ENCODE measurements around the gene AGAP1.

Gene AGAP1

GRCh38 chr2:235489897-235490296 is 3.9 kb upstream of the AGAP1 start:
- DNase-seq (ENCODE audit: low read depth in 2 of 2), result no peak

GRCh38 chr2:235492850-235493344 is 946 bp upstream of the AGAP1 start:
- DNase-seq (ENCODE audit: low read depth in 2 of 2), result no peak

GRCh38 chr2:235493402-235493774 is 455 bp upstream of the AGAP1 start:
- DNase-seq (ENCODE audit: low read depth in 2 of 2), result no peak

- DNase-seq (ENCODE audit: low read depth in 2 of 2), result no peak
These were observed 1.0 kb downstream of the AGAP1 start for GRCh38 chr2:235494716-235495372.

GRCh38 chr2:235495373-235496238 is 1.8 kb downstream of the AGAP1 start:
- DNase-seq (ENCODE audit: low read depth in 2 of 2), result no peak

GRCh38 chr2:235496239-235496621 is 2.4 kb downstream of the AGAP1 start:
- no peak for DNase-seq (ENCODE audit: low read depth in 2 of 2)

- DNase-seq (ENCODE audit: low read depth in 2 of 2), result no peak
These were observed 3.3 kb downstream of the AGAP1 start for GRCh38 chr2:235497096-235497495.

GRCh38 chr2:235498541-235498940 is 4.7 kb downstream of the AGAP1 start:
- DNase-seq (ENCODE audit: low read depth in 2 of 2), result no peak

GRCh38 chr2:235498946-235499812 is 5.3 kb downstream of the AGAP1 start:
- no peak for DNase-seq (ENCODE audit: low read depth in 2 of 2)

- DNase-seq (ENCODE audit: low read depth in 2 of 2), result no peak
These were observed 6.4 kb downstream of the AGAP1 start for GRCh38 chr2:235500110-235500760.

- DNase-seq (ENCODE audit: low read depth in 2 of 2), result no peak
These were observed 7.2 kb downstream of the AGAP1 start for GRCh38 chr2:235500761-235501672.

- no peak for DNase-seq (ENCODE audit: low read depth in 2 of 2)
These were observed 7.8 kb downstream of the AGAP1 start for GRCh38 chr2:235501673-235502031.

GRCh38 chr2:235502336-235502735 is 8.5 kb downstream of the AGAP1 start:
- DNase-seq (ENCODE audit: low read depth in 2 of 2), result no peak

GRCh38 chr2:235504441-235505180 is 10.8 kb downstream of the AGAP1 start:
- no peak for DNase-seq (ENCODE audit: low read depth in 2 of 2)

- no peak for DNase-seq (ENCODE audit: low read depth in 2 of 2)
These were observed 11.4 kb downstream of the AGAP1 start for GRCh38 chr2:235505181-235505741.

GRCh38 chr2:235506291-235506996 is 12.6 kb downstream of the AGAP1 start:
- DNase-seq (ENCODE audit: low read depth in 2 of 2), result no peak

GRCh38 chr2:235506997-235507615 is 13.3 kb downstream of the AGAP1 start:
- DNase-seq (ENCODE audit: low read depth in 2 of 2), result no peak

- no peak for DNase-seq (ENCODE audit: low read depth in 2 of 2)
These were observed 14.1 kb downstream of the AGAP1 start for GRCh38 chr2:235507928-235508327.

Data from stimulated activated CD4-positive, alpha-beta T cell treated with anti-CD3 and anti-CD28 coated beads, Interleukin-12 subunit alpha, Interleukin-12 subunit beta, amount 100 ng/mL, for 24 hours (primary cell).